Right lobe of liver (tissue), 6 donors: ENCODE measurements around the gene HOXA3. TPM values are rescaled to one million over a fixed set of nuclear protein-coding genes. Genes with fewer than 3 reads are reported as not detected.

Experiments used
- ATAC-seq, 4 donors: fragments of 200-7000 bp; cut with Tn5 transposase; one replicate each; pipeline ENCODE4 v1.9.1; 2020; ENCODE audit warnings: mild to moderate bottlenecking in 4 of 4, moderate library complexity in 4 of 4
- DNase-seq, 3 donors: peaks; one replicate each; pipeline ENCODE4 v3.0.0-alpha.2; 2020
- H3K27ac ChIP-seq, 3 donors: fragments of 200-600 bp; one replicate each; pipeline ENCODE4 v1.8.0; 2022
- H3K27me3 ChIP-seq, 2 donors: fragments of 200-600 bp; one replicate each; pipeline ENCODE4 v1.8.0; 2022
- H3K36me3 ChIP-seq, 4 donors: fragments of 200-600 bp; sonication (generic) in 1 of 4; one replicate each; pipeline versions ENCODE4 v1.5.1 to v1.8.0; 2017 to 2022; ENCODE audit warnings: control low read depth in 1 of 4
- H3K4me1 ChIP-seq, 4 donors: fragments of 200-600 bp; sonication (generic) in 1 of 4; one replicate each; pipeline versions ENCODE4 v1.5.1 to v1.8.0; 2017 to 2022; ENCODE audit warnings: control low read depth in 1 of 4
- H3K4me3 ChIP-seq, 3 donors: fragments of 200-600 bp; one replicate each; pipeline ENCODE4 v1.8.0; 2022
- H3K9me3 ChIP-seq, 4 donors: fragments of 200-600 bp; sonication (generic) in 1 of 4; one replicate each; pipeline versions ENCODE4 v1.5.1 to v1.8.0; 2017 to 2022; ENCODE audit warnings: control low read depth in 1 of 4
- POLR2A ChIP-seq: fragments of 450-650 bp; IDR thresholded peaks from one replicate; pipeline ENCODE4 v1.6.1; 2017; ENCODE audit warnings: antibody characterized with exemption, mild to moderate bottlenecking
- WGBS: methylation state at CpG from one replicate; pipeline ENCODE4 v1.1.6; 2018; ENCODE audit warnings: low coverage, low lambda C conversion rate; ENCODE audit not compliant: insufficient coverage; ENCODE audit errors: missing lambda C conversion rate; 5-methylcytosine and 5-hydroxymethylcytosine counted together
- intact Hi-C, 2 donors: fragments of 100-400 bp; cut with DNase I; formaldehyde crosslinking; loops; one replicate each; pipeline versions ENCODE4 v1.11.2 to v1.14.1; 2022
- total RNA-seq, 6 experiments: library from RNA; depleted of rRNA in 2 of 6; stranded (reverse); fragments of >200 nt in 2 of 6; fragmentation: NEBNext Ultra II Directional in 3 of 6; extraction: Animal tissue kit (Norgen Biotek cat#: 25700) in 3 of 6; gene quantifications; one replicate each; pipeline versions ENCODE4 v1.1.0 to v1.2.4, GENCODE V29; 2016 to 2023
- TF ChIP-seq, protein P1 (sequence below), 4 donors: fragments of 200-600 bp in 3 of 4; fragments of 450-650 bp in 1 of 4; IDR thresholded peaks; one replicate each; pipeline versions ENCODE4 v1.5.1 to v1.8.0; 2016 to 2022; ENCODE audit warnings: antibody characterized with exemption in 4 of 4, mild to moderate bottlenecking in 2 of 4
- donor health status: DM: no; HTN: yes; CAD: no.
- donor health status: DM: no; HTN: no; CAD: no.
- donor health status: DM: no; HTN: no; CAD: no.
- donor health status: DM: no; HTN: yes; CAD: no.
- donor health status: DM: no; HTN: yes; CAD: no.

HOXA3 gene
- total RNA-seq, 6 experiments from 2014 or later: 0.17 to 0.26 (median 0.25) TPM; not detected in 2

DNA sequence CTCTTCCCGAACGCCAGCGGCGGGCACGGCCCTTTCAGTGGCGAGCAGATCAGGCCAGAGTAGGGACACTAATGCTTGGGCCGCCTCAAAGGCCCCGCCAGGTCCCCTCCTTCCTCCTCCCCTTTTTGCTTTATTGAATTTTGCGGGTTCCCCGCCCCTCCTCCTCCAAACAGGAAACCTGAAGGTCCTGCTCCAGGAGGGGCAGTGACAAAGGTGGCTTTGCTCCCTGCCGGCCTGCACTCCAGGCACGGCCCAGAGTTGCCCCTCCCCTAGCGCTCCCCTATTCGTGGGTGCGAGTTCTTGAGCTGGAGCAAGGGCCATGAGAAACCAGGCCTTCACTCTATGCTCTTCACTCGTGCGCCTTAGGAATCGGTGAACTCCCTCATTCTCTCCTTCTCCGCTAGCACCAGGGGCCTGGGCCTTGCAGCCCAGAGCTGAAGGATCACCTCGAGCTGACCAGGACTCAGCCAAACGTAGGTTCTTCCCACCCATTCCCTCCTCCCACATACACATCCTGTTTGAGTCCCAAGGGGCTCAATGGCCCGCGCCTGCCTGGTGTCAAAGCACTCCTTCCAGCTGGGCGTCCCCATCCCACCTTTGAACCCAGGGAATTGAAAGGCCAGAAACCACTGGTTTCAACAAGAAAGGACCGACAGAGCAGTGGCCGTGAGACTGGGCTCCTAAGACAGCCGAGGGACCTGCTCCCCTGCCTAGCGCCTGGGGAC is 4.2 kb downstream of the HOXA3 start:
- intact Hi-C loops: no loop called here
- no peak for TF ChIP-seq POLR2A
- TF ChIP-seq, protein P1, sequence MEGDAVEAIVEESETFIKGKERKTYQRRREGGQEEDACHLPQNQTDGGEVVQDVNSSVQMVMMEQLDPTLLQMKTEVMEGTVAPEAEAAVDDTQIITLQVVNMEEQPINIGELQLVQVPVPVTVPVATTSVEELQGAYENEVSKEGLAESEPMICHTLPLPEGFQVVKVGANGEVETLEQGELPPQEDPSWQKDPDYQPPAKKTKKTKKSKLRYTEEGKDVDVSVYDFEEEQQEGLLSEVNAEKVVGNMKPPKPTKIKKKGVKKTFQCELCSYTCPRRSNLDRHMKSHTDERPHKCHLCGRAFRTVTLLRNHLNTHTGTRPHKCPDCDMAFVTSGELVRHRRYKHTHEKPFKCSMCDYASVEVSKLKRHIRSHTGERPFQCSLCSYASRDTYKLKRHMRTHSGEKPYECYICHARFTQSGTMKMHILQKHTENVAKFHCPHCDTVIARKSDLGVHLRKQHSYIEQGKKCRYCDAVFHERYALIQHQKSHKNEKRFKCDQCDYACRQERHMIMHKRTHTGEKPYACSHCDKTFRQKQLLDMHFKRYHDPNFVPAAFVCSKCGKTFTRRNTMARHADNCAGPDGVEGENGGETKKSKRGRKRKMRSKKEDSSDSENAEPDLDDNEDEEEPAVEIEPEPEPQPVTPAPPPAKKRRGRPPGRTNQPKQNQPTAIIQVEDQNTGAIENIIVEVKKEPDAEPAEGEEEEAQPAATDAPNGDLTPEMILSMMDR (IDR thresholded peaks at IDR 0.05): no peak
- peaks cover 18 to 68% of the 10 kb centered on the region in 2 donors for H3K27me3 ChIP-seq
- peaks cover 0 to 5% (median 3%) of the 10 kb centered on the region in 4 donors for H3K4me1 ChIP-seq
- DNase-seq (no peak), ATAC-seq (no peak)
- H3K36me3 ChIP-seq: no peaks in the 10 kb centered on the region
- no peak overlapping the region for H3K27ac ChIP-seq
- H3K4me3 ChIP-seq: peak overlapping the region in 2 of 3 donors; percentile 9 to 31
- no peaks in the 10 kb centered on the region for H3K9me3 ChIP-seq
- 18% methylated on average over 11 of the region's 28 CpGs for WGBS

DNA sequence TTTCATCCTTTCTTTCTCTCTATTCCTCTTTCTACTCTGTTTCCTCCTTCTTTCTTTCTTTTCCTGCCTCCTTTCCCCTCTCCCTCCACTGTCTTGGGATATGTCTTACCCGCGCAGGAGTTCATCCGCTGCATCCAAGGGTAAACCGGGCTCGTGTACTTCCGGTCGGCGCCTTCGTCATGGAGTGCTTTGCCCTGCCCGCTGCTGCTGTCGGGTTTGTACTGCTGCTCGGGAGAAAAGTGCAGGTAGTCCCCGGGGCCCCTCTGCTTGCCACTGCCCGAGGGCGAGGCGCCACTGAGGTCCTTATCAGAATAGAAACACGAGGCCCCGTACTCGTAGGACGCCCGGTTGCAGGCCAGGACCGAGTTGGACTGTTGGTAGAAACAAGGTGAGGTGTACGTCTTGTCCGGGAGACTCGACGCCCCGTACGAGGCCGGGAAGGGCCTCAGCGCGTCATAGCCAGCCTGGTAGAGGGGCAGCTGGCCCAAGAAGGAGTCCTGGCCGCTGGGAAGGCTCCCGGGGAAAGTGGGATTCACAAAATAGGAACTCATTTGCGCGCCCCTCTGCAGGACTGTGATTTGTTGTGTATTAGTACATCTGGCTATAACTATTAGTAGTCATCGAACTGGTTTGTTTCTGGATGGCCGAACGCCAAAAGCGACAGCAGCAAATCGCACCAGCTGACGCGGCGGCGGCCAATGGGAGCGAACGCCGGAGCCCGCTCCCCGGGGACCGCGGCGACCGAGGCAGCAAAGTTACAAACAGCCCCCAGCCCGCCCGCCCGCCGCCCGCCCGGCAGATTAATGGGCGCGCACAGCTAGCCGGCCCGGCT is 5.0 kb downstream of the HOXA3 start, which contains the start of gene HOXA6:
Gene HOXA6, minus strand, starts transcription at position 576 of the 832 bp plus-strand sequence. Its CDS starts 25 bp downstream, at position 551.
- WGBS: 13% methylated on average over 31 of the region's 63 CpGs
- Histone ChIP-seq H3K27me3 (peaks cover 14 to 68% of the 10 kb centered on the region in 2 donors), H3K4me1 (peaks cover 0 to 5% (median 3%) of the 10 kb centered on the region in 4 donors), H3K27ac (no peak within 1 kb of the TSS), H3K9me3 (no peaks in the 10 kb centered on the region), H3K4me3 (peak within 1 kb of the TSS in 2 of 3 donors; percentile 9 to 31), H3K36me3 (no peaks in the 10 kb centered on the region)
- no peak for TF ChIP-seq POLR2A
- TF ChIP-seq, protein P1 (IDR thresholded peaks at IDR 0.05): no peak
- DNase-seq: peak in 1 of 3 donors; percentile 54
- ATAC-seq: no peak
- intact Hi-C loops: no loop called here

DNA sequence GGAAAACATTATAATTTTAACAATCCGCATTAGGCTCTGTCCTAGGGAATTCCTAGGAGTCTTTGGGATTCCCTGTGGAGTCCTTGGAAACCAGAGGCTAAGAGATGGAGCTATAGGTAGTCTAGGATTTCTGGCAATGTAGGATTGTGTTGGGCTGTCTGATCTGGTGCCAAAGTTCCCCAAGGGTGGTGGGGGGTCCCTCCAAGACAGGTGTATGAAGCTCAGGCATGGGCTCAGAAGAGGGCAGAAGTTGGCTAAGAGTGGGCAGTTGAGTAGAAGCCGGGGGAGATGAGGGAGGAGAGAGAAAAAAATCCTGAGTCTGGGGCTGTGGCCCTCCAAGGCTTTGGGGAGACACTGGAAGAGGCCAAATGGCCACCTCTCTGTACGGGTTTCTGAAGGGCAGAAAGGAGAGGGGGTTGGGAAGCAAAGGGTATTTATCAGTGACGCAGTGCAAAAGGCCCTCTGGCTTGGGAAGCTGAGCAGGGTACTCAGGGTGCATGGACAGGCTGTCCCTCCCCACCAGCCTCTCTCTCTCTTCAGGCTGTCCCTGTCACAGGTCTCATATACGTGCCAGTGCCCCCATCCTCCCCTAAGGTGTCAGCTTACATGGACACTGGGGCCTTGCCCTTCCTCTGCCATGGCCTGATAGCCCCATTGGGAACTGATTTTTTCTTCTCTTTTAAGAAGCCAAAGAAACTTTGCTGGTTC is 5.7 kb downstream of the HOXA3 start:
- WGBS: 29% methylated on average over 4 of the region's 5 CpGs
- H3K9me3 ChIP-seq: no peaks in the 10 kb centered on the region
- no peaks in the 10 kb centered on the region for H3K36me3 ChIP-seq
- DNase-seq: peak in 1 of 3 donors; percentile 30
- H3K27ac ChIP-seq: no peak overlapping the region
- intact Hi-C loops: no loop called here
- ATAC-seq: no peak
- peaks cover 14 to 69% of the 10 kb centered on the region in 2 donors for H3K27me3 ChIP-seq
- no peak overlapping the region for H3K4me3 ChIP-seq
- TF ChIP-seq, protein P1 (IDR thresholded peaks at IDR 0.05): no peak
- no peak for TF ChIP-seq POLR2A
- peaks cover 0 to 5% (median 3%) of the 10 kb centered on the region in 4 donors for H3K4me1 ChIP-seq

DNA sequence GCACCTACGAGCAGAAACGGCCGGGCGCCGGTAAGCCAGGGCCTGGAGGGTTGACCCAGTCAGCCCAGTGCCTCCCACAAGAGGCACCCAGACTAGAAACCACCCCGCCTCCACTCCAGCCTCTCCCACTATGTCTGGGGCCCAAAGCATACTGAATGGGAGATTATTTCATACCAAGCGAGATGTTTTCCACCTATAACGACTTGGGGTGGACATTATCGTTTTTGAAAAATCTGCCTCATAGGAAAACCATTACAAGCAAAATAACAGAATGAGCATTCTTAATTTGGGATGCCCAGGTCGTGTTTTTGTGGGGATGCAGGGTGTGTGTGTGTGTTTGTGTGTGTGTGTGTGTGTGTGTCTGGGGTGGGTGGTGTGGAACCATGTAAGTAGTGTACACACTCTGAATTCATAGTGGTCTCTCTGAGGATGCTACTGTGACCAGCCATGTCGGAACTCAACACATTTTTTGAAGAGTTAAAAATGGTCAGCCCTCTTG is 6.4 kb downstream of the HOXA3 start:
- H3K4me1 ChIP-seq: peaks cover 0 to under 1% (median under 1%) of the 10 kb centered on the region in 4 donors
- no peak for ATAC-seq
- WGBS: 47% methylated on average over 4 of the region's 11 CpGs
- no peak overlapping the region for H3K4me3 ChIP-seq
- H3K36me3 ChIP-seq: no peaks in the 10 kb centered on the region
- no peaks in the 10 kb centered on the region for H3K9me3 ChIP-seq
- no peak overlapping the region for H3K27ac ChIP-seq
- peaks cover 14 to 69% of the 10 kb centered on the region in 2 donors for H3K27me3 ChIP-seq
- no peak for TF ChIP-seq POLR2A
- TF ChIP-seq, protein P1 (IDR thresholded peaks at IDR 0.05): no peak
- DNase-seq: no peak
- intact Hi-C loops: no loop called here
